GM21515 (cell line): ENCODE data around the gene AP2A2.

Source experiments
- ATAC-seq: cut with Tn5 transposase; IDR thresholded peaks from one replicate; pipeline ENCODE4 v1.9.1; 2021; ENCODE audit not compliant: unreplicated experiment

Gene AP2A2

GRCh38 chr11:898540-899190, 27.0 kb upstream of the AP2A2 start:
- ATAC-seq = no peak

- ATAC-seq = no peak
Observed at GRCh38 chr11:899724-900123, 25.9 kb upstream of the AP2A2 start.

GRCh38 chr11:900545-900944, 25.1 kb upstream of the AP2A2 start:
- ATAC-seq = no peak

- no peak for ATAC-seq
Observed at GRCh38 chr11:901452-902061, 24.1 kb upstream of the AP2A2 start.

- no peak for ATAC-seq
Observed at GRCh38 chr11:904380-904779, 21.3 kb upstream of the AP2A2 start.

GRCh38 chr11:905952-906351, 19.7 kb upstream of the AP2A2 start:
- ATAC-seq = no peak

- no peak for ATAC-seq
Observed at GRCh38 chr11:907668-908067, 18.0 kb upstream of the AP2A2 start.

- no peak for ATAC-seq
Observed at GRCh38 chr11:908273-908672, 17.4 kb upstream of the AP2A2 start.

GRCh38 chr11:909406-909805, 16.3 kb upstream of the AP2A2 start:
- ATAC-seq = no peak

- ATAC-seq = peak; percentile 24
Observed at GRCh38 chr11:910044-910588, 15.6 kb upstream of the AP2A2 start.

GRCh38 chr11:910589-911030, 15.1 kb upstream of the AP2A2 start, which contains the start of gene CHID1:
CHID1 (minus strand) TSS chr11:910810; CDS start chr11:904816, 5,994 bp downstream.
- ATAC-seq = peak; percentile 85

- ATAC-seq = no peak
Observed at GRCh38 chr11:911031-911889, 14.4 kb upstream of the AP2A2 start.

GRCh38 chr11:911890-912219, 13.8 kb upstream of the AP2A2 start:
- ATAC-seq = no peak

GRCh38 chr11:912266-912665, 13.4 kb upstream of the AP2A2 start:
- no peak for ATAC-seq

- ATAC-seq = no peak
Observed at GRCh38 chr11:913043-913442, 12.6 kb upstream of the AP2A2 start.

- no peak for ATAC-seq
Observed at GRCh38 chr11:914204-914603, 11.5 kb upstream of the AP2A2 start.

- no peak for ATAC-seq
Observed at GRCh38 chr11:914747-915501, 10.7 kb upstream of the AP2A2 start.

GRCh38 chr11:917426-917825, 8.2 kb upstream of the AP2A2 start:
- ATAC-seq = no peak

GRCh38 chr11:921921-922678, 3.6 kb upstream of the AP2A2 start:
- ATAC-seq = no peak

- ATAC-seq = no peak
Observed at GRCh38 chr11:923691-924405, 1.8 kb upstream of the AP2A2 start.
